Parathyroid adenoma (tissue), 2 donors: Measurements from ENCODE around the gene CFAP77.

Experiments used
- H2AFZ ChIP-seq: fragments of 300-600 bp; sonication (generic); one replicate; pipeline ENCODE4 v1.7.0; 2017; ENCODE audit warnings: antibody characterized with exemption, mild to moderate bottlenecking
- H3K27ac ChIP-seq: fragments of 300-600 bp; sonication (generic); one replicate; pipeline ENCODE4 v1.7.0; 2017
- H3K27me3 ChIP-seq: fragments of 300-600 bp; sonication (generic); one replicate; pipeline ENCODE4 v1.7.0; 2017; ENCODE audit warnings: low read length; ENCODE audit not compliant: control insufficient read depth, insufficient read depth
- H3K36me3 ChIP-seq: fragments of 300-600 bp; sonication (generic); one replicate; pipeline ENCODE4 v1.7.0; 2017; ENCODE audit warnings: low read length; ENCODE audit not compliant: control insufficient read depth, insufficient read depth
- H3K4me1 ChIP-seq: fragments of 300-600 bp; sonication (generic); one replicate; pipeline ENCODE4 v1.7.0; 2017; ENCODE audit warnings: control low read depth
- H3K4me2 ChIP-seq: fragments of 300-600 bp; sonication (generic); one replicate; pipeline ENCODE4 v1.7.0; 2017; ENCODE audit warnings: low read length
- H3K4me3 ChIP-seq: fragments of 300-600 bp; sonication (generic); one replicate; pipeline ENCODE4 v1.7.0; 2017; ENCODE audit warnings: low read depth, low read length
- H3K79me2 ChIP-seq: fragments of 300-600 bp; sonication (generic); one replicate; pipeline ENCODE4 v1.7.0; 2017; ENCODE audit warnings: control low read depth
- H3K9ac ChIP-seq: fragments of 300-600 bp; sonication (generic); one replicate; pipeline ENCODE4 v1.7.0; 2017; ENCODE audit warnings: mild to moderate bottlenecking
- H3K9me3 ChIP-seq: fragments of 300-600 bp; sonication (generic); one replicate; pipeline ENCODE4 v1.7.0; 2017; ENCODE audit warnings: low read length; ENCODE audit not compliant: control insufficient read depth
- TF ChIP-seq, protein P1 (sequence below): fragments of 300-600 bp; sonication (generic); IDR thresholded peaks from one replicate; pipeline ENCODE4 v1.7.0; 2017; ENCODE audit warnings: antibody characterized with exemption, mild to moderate bottlenecking
- donor health status: primary hyperparathyroidism.

CFAP77 gene

DNA sequence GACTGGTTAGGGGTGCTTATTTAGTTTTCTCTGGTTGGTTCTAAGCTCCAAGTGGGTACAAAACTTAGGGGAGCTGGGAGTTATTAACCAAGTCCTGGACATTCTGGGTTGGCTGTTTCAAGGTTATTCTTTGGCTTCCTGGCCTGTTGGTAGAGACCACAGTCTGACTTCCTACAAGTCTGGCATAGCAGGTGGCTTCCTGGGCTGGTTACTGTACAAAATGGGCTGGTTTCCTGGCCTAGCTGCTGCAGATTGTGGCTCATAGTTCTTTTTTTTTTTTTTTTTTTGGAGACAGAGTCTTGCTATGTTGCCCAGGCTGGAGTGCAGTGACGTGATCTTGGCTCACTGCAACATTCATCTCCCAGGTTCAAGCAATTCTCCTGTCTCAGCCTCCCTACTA is 126.1 kb downstream of the CFAP77 start:
- Histone ChIP-seq H3K4me1 (no peaks in the 10 kb centered on the region), H3K9me3 (no peaks in the 10 kb centered on the region), H3K27ac (no peak overlapping the region), H3K79me2 (no peaks in the 10 kb centered on the region), H3K9ac (no peak overlapping the region), H3K4me3 (no peak overlapping the region), H3K27me3 (no peaks in the 10 kb centered on the region), H3K4me2 (no peak overlapping the region), H2AFZ (no peak overlapping the region), H3K36me3 (no peaks in the 10 kb centered on the region)
- TF ChIP-seq, protein P1, sequence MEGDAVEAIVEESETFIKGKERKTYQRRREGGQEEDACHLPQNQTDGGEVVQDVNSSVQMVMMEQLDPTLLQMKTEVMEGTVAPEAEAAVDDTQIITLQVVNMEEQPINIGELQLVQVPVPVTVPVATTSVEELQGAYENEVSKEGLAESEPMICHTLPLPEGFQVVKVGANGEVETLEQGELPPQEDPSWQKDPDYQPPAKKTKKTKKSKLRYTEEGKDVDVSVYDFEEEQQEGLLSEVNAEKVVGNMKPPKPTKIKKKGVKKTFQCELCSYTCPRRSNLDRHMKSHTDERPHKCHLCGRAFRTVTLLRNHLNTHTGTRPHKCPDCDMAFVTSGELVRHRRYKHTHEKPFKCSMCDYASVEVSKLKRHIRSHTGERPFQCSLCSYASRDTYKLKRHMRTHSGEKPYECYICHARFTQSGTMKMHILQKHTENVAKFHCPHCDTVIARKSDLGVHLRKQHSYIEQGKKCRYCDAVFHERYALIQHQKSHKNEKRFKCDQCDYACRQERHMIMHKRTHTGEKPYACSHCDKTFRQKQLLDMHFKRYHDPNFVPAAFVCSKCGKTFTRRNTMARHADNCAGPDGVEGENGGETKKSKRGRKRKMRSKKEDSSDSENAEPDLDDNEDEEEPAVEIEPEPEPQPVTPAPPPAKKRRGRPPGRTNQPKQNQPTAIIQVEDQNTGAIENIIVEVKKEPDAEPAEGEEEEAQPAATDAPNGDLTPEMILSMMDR: no peak

DNA sequence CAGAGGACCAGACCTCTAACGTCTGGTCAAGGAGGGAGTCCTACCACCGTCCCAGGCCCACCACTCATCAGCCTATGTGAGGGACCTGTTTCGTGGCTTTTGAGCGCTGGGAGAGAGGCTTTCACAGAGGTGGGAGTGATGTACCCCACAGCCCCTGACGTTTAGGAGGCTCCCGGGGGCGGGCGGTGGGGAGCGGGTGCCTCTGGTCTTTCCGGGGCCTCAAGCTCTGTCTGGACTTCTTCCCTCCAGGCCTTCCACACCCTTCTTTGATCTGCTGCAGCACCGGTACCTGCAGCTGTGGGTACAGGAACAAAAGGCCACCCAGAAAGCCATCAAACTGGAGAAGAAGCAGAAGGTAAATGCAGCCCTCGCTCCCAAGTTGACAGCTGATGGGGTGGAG is 127.3 kb downstream of the CFAP77 start:
- H3K27me3 ChIP-seq: no peaks in the 10 kb centered on the region
- no peak overlapping the region for H3K27ac ChIP-seq

DNA sequence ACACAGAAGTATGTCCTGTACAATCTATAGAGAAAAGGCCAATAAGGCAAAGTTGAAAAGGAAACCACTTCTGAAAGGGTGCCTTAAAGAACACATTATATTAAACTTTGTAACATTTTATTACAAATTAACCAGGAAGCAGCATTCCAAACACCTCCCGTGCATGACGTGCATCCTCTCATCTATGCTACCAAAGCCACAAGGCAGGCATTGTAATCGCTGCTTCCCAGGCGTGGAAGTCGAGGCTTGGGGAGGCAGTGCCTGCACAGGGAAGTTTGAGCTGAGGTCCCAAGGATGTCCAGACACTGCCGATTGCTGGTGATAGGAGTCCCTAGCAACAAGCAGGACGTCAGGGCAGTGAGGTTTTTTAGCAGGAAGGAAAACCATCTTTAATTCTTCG is 128.1 kb downstream of the CFAP77 start:
- H3K9ac ChIP-seq: no peak overlapping the region
- TF ChIP-seq, protein P1: no peak
- no peak overlapping the region for H3K4me3 ChIP-seq
- no peaks in the 10 kb centered on the region for H3K36me3 ChIP-seq
- no peaks in the 10 kb centered on the region for H3K27me3 ChIP-seq
- H3K4me1 ChIP-seq: no peaks in the 10 kb centered on the region
- no peaks in the 10 kb centered on the region for H3K79me2 ChIP-seq
- H2AFZ ChIP-seq: no peak overlapping the region
- no peak overlapping the region for H3K27ac ChIP-seq
- no peak overlapping the region for H3K4me2 ChIP-seq
- H3K9me3 ChIP-seq: no peaks in the 10 kb centered on the region

More for the DNA sequence above, 127.3 kb downstream of the CFAP77 start:
- Histone ChIP-seq H3K4me1 (no peaks in the 10 kb centered on the region), H3K9ac (no peak overlapping the region), H3K4me3 (no peak overlapping the region), H3K4me2 (no peak overlapping the region), H3K79me2 (no peaks in the 10 kb centered on the region), H2AFZ (no peak overlapping the region), H3K9me3 (no peaks in the 10 kb centered on the region), H3K36me3 (no peaks in the 10 kb centered on the region)
- TF ChIP-seq, protein P1: no peak

DNA sequence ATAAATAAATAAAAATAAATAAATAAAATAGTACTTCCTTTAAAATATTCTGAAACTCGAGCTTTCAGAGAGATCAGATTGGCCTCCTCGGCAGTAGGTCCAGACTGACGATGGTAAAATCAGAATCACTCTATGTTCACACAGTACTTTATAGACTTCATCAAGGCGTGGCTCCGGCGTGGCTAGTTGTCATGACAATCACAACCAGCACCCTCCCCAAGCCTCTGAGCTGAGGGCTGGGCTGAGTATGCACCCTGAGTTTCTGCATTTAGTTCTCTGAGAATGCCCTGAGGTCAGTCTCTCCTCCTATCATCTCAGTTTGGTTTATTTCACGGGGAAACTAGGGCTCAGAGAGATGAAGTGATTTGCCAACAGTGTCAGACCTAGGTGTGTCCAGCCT is 129.1 kb downstream of the CFAP77 start:
- Histone ChIP-seq H3K9me3 (no peaks in the 10 kb centered on the region), H3K79me2 (no peaks in the 10 kb centered on the region), H2AFZ (no peak overlapping the region), H3K4me2 (no peak overlapping the region), H3K4me3 (no peak overlapping the region), H3K27me3 (no peaks in the 10 kb centered on the region), H3K36me3 (no peaks in the 10 kb centered on the region), H3K4me1 (no peaks in the 10 kb centered on the region), H3K27ac (no peak overlapping the region), H3K9ac (no peak overlapping the region)
- TF ChIP-seq, protein P1: no peak

DNA sequence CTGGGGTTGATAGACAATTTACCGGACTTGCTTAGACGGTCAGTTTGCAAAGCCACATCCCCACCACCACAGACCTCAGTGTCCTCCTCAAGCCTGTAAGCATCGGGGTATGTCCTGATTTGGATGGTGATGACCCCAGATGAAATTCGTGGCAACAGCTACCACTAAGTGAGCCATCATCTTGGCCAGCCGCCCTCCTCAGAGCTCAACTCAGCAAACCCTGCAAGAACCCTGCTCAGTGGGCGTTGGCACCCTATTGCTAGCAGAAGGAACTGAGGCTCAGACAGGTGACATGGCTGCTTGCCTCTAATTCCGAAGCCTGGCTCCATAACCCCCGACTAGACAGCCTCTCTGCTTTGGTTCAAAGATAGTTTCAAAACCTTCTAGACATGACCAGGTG is 131.0 kb downstream of the CFAP77 start:
- no peak overlapping the region for H3K4me2 ChIP-seq
- no peaks in the 10 kb centered on the region for H3K27me3 ChIP-seq
- TF ChIP-seq, protein P1: no peak
- H3K9me3 ChIP-seq: no peaks in the 10 kb centered on the region
- H2AFZ ChIP-seq: no peak overlapping the region
- no peak overlapping the region for H3K27ac ChIP-seq
- no peak overlapping the region for H3K4me3 ChIP-seq
- no peak overlapping the region for H3K9ac ChIP-seq
- no peaks in the 10 kb centered on the region for H3K79me2 ChIP-seq
- H3K36me3 ChIP-seq: no peaks in the 10 kb centered on the region
- no peaks in the 10 kb centered on the region for H3K4me1 ChIP-seq
